Neuronal stem cell (in vitro differentiated cells): ENCODE results near the gene PIGV.
A peak's percentile ranks its signal among the peaks of the same experiment; 100 is the strongest.

Experiments used
- DNase-seq: peaks from one replicate; pipeline ENCODE4 v3.0.0-alpha.2; 2013; ENCODE audit warnings: low spot score
- H2AFZ ChIP-seq: one replicate; pipeline ENCODE4 v1.6.1; 2013; ENCODE audit warnings: mild to moderate bottlenecking, low read length, inconsistent platforms
- H2AK5ac ChIP-seq: 2 replicates; pipeline ENCODE4 v1.6.1; 2013; ENCODE audit warnings: low read depth, mild to moderate bottlenecking, inconsistent platforms, low read length, moderate library complexity, mixed read lengths
- H2BK120ac ChIP-seq: 2 replicates; pipeline ENCODE4 v1.6.1; 2013; ENCODE audit warnings: low read depth, mild to moderate bottlenecking, inconsistent platforms, low read length, moderate library complexity, mixed read lengths
- H2BK12ac ChIP-seq: one replicate; pipeline ENCODE4 v1.6.1; 2013; ENCODE audit warnings: low read length, inconsistent platforms
- H2BK15ac ChIP-seq: 2 replicates; pipeline ENCODE4 v1.6.1; 2013; ENCODE audit warnings: mild to moderate bottlenecking, low read length, inconsistent platforms, mixed read lengths
- H2BK5ac ChIP-seq: one replicate; pipeline ENCODE4 v1.6.1; 2013; ENCODE audit warnings: inconsistent platforms, mild to moderate bottlenecking, low read length, moderate library complexity
- H3K14ac ChIP-seq: one replicate; pipeline ENCODE4 v1.6.1; 2013; ENCODE audit warnings: low read length, inconsistent platforms
- H3K18ac ChIP-seq: 2 replicates; pipeline ENCODE4 v1.6.1; 2013; ENCODE audit warnings: low read length, inconsistent platforms
- H3K23ac ChIP-seq: 2 replicates; pipeline ENCODE4 v1.6.1; 2013; ENCODE audit warnings: low read depth, mild to moderate bottlenecking, mixed read lengths, low read length, inconsistent platforms; ENCODE audit not compliant: poor library complexity
- H3K27ac ChIP-seq: replicated peaks from 3 replicates; pipeline ENCODE4 v1.5.1; 2013; ENCODE audit warnings: low read length, inconsistent platforms
- H3K27me3 ChIP-seq, 3 experiments: 2 replicates each; pipeline ENCODE4 v1.6.1; 2013; ENCODE audit warnings: low read length in 3 of 3, mild to moderate bottlenecking in 2 of 3, inconsistent platforms in 1 of 3, low read depth in 1 of 3, mixed read lengths in 1 of 3, moderate library complexity in 1 of 3; ENCODE audit not compliant: control insufficient read depth in 3 of 3, insufficient read depth in 3 of 3
- H3K36me3 ChIP-seq, 2 donors: replicated peaks in 1 of 2; 2 replicates each; pipeline ENCODE4 v1.6.1; 2013; ENCODE audit warnings: low read length in 2 of 2; ENCODE audit not compliant: control insufficient read depth in 2 of 2, insufficient read depth in 2 of 2
- H3K4ac ChIP-seq: 2 replicates; pipeline ENCODE4 v1.6.1; 2013; ENCODE audit warnings: inconsistent platforms, mild to moderate bottlenecking, low read length, moderate library complexity
- H3K4me1 ChIP-seq, 2 donors: 1 replicate in 1 of 2; 2 replicates in 1 of 2; pipeline ENCODE4 v1.6.1; 2013; ENCODE audit warnings: low read length in 2 of 2, low read depth in 1 of 2; ENCODE audit not compliant: control insufficient read depth in 2 of 2, insufficient read depth in 1 of 2
- H3K4me2 ChIP-seq: one replicate; pipeline ENCODE4 v1.6.1; 2013; ENCODE audit warnings: mild to moderate bottlenecking, low read length, inconsistent platforms; ENCODE audit not compliant: insufficient read depth, poor library complexity, severe bottlenecking
- H3K4me3 ChIP-seq, 2 donors: 2 replicates each; pipeline ENCODE4 v1.5.1; 2013; ENCODE audit warnings: low read length in 2 of 2, mild to moderate bottlenecking in 2 of 2, inconsistent platforms in 1 of 2, moderate library complexity in 1 of 2
- H3K79me1 ChIP-seq: one replicate; pipeline ENCODE4 v1.6.1; 2013; ENCODE audit warnings: low read depth, mild to moderate bottlenecking, inconsistent platforms, low read length, moderate library complexity
- H3K9ac ChIP-seq: one replicate; pipeline ENCODE4 v1.6.1; 2013; ENCODE audit warnings: mild to moderate bottlenecking, low read depth, low read length, inconsistent platforms; ENCODE audit not compliant: poor library complexity
- H3K9me3 ChIP-seq, 2 donors: replicated peaks in 1 of 2; 2 replicates each; pipeline versions ENCODE3 to v1.6.1; 2013; ENCODE audit warnings: low read length in 2 of 2, mild to moderate bottlenecking in 2 of 2, inconsistent platforms in 1 of 2, low read depth in 1 of 2, mixed read lengths in 1 of 2, moderate library complexity in 1 of 2; ENCODE audit not compliant: control insufficient read depth in 2 of 2, insufficient read depth in 1 of 2
- H4K8ac ChIP-seq: one replicate; pipeline ENCODE4 v1.6.1; 2013; ENCODE audit warnings: low read depth, mild to moderate bottlenecking, inconsistent platforms, low read length, moderate library complexity
- H4K91ac ChIP-seq: one replicate; pipeline ENCODE4 v1.6.1; 2013; ENCODE audit warnings: low read length, low read depth, mild to moderate bottlenecking, inconsistent platforms; ENCODE audit not compliant: poor library complexity
- WGBS, 2 donors: extraction: QIAGEN DNeasy Blood & Tissue Kit; methylation state at CpG; one replicate each; pipeline ENCODE4 v1.1.7; 2013; ENCODE audit warnings: missing lambda C conversion rate in 2 of 2, mixed read lengths in 1 of 2; ENCODE audit not compliant: insufficient read length in 2 of 2, insufficient replicate concordance in 1 of 2; ENCODE audit errors: extremely low coverage in 2 of 2; 5-methylcytosine and 5-hydroxymethylcytosine counted together

PIGV gene

GRCh38 chr1:26754086-26754874 lies 33.5 kb upstream of the PIGV start:
- no peaks in the 10 kb centered on the region for H3K9me3 ChIP-seq
- no peak overlapping the region for H2BK15ac ChIP-seq
- H2BK12ac ChIP-seq = no peak overlapping the region
- no peak overlapping the region for H2AFZ ChIP-seq
- no peak overlapping the region for H3K4ac ChIP-seq
- no peak overlapping the region for H2BK120ac ChIP-seq
- H3K27ac ChIP-seq = no peak overlapping the region
- H3K79me1 ChIP-seq = peaks cover 9% of the 10 kb centered on the region
- H4K91ac ChIP-seq = no peak overlapping the region
- H3K18ac ChIP-seq = no peak overlapping the region
- no CpG with 5 or more reads among the region's 5 CpGs for WGBS, 2 donors
- DNase-seq = no peak
- H3K4me2 ChIP-seq = no peak overlapping the region
- no peak overlapping the region for H3K23ac ChIP-seq
- H3K36me3 ChIP-seq = peaks cover 40 to 98% of the 10 kb centered on the region in 2 donors
- peak overlapping the region in 1 of 2 donors; percentile 3 for H3K4me3 ChIP-seq
- H3K14ac ChIP-seq = no peak overlapping the region
- no peak overlapping the region for H4K8ac ChIP-seq
- no peak overlapping the region for H2BK5ac ChIP-seq
- H3K4me1 ChIP-seq = no peaks in the 10 kb centered on the region
- H3K9ac ChIP-seq = no peak overlapping the region
- no peaks in the 10 kb centered on the region for H3K27me3 ChIP-seq
- H2AK5ac ChIP-seq = no peak overlapping the region

GRCh38 chr1:26758358-26758757 lies 29.4 kb upstream of the PIGV start:
- Histone ChIP-seq H4K91ac (no peak overlapping the region), H3K4me1 (no peaks in the 10 kb centered on the region), H2BK120ac (no peak overlapping the region), H3K23ac (no peak overlapping the region), H3K14ac (no peak overlapping the region), H3K79me1 (peaks cover 11% of the 10 kb centered on the region), H2BK12ac (no peak overlapping the region), H3K4ac (no peak overlapping the region), H2BK5ac (no peak overlapping the region), H2BK15ac (no peak overlapping the region), H3K36me3 (peaks cover 48 to 98% of the 10 kb centered on the region in 2 donors), H3K9me3 (no peaks in the 10 kb centered on the region), H3K18ac (no peak overlapping the region), H3K9ac (no peak overlapping the region), H2AFZ (no peak overlapping the region), H3K4me3 (no peak overlapping the region), H2AK5ac (no peak overlapping the region), H4K8ac (no peak overlapping the region), H3K27me3 (no peaks in the 10 kb centered on the region), H3K4me2 (no peak overlapping the region), H3K27ac (no peak overlapping the region)
- no CpG with 5 or more reads among the region's 3 CpGs for WGBS, 2 donors
- DNase-seq = no peak

GRCh38 chr1:26759531-26759930 lies 28.2 kb upstream of the PIGV start:
- Histone ChIP-seq H4K91ac (no peak overlapping the region), H3K36me3 (peaks cover 43 to 98% of the 10 kb centered on the region in 2 donors), H4K8ac (no peak overlapping the region), H3K4me2 (no peak overlapping the region), H3K27me3 (no peaks in the 10 kb centered on the region), H3K23ac (no peak overlapping the region), H2BK120ac (no peak overlapping the region), H3K4me1 (no peaks in the 10 kb centered on the region), H2BK12ac (no peak overlapping the region), H3K4ac (no peak overlapping the region), H2BK15ac (no peak overlapping the region), H2AK5ac (no peak overlapping the region), H3K18ac (no peak overlapping the region), H3K79me1 (peaks cover 9% of the 10 kb centered on the region), H2AFZ (no peak overlapping the region), H3K9ac (no peak overlapping the region), H3K9me3 (no peaks in the 10 kb centered on the region), H3K27ac (no peak overlapping the region), H3K14ac (no peak overlapping the region), H2BK5ac (no peak overlapping the region), H3K4me3 (no peak overlapping the region)
- DNase-seq = no peak

GRCh38 chr1:26761217-26761616 lies 26.5 kb upstream of the PIGV start:
- no peaks in the 10 kb centered on the region for H3K9me3 ChIP-seq
- no peak overlapping the region for H2BK5ac ChIP-seq
- no peak overlapping the region for H3K4me3 ChIP-seq
- H3K27me3 ChIP-seq = no peaks in the 10 kb centered on the region
- no peak overlapping the region for H3K9ac ChIP-seq
- H2BK15ac ChIP-seq = no peak overlapping the region
- H3K4me1 ChIP-seq = no peaks in the 10 kb centered on the region
- no peak overlapping the region for H2BK12ac ChIP-seq
- H3K18ac ChIP-seq = no peak overlapping the region
- H3K14ac ChIP-seq = no peak overlapping the region
- peaks cover 47 to 99% of the 10 kb centered on the region in 2 donors for H3K36me3 ChIP-seq
- H4K91ac ChIP-seq = no peak overlapping the region
- no peak overlapping the region for H2AFZ ChIP-seq
- no peak overlapping the region for H3K4me2 ChIP-seq
- no peak overlapping the region for H3K27ac ChIP-seq
- no peak overlapping the region for H3K23ac ChIP-seq
- DNase-seq = no peak
- no peak overlapping the region for H2BK120ac ChIP-seq
- H3K4ac ChIP-seq = no peak overlapping the region
- no peak overlapping the region for H4K8ac ChIP-seq
- no peak overlapping the region for H2AK5ac ChIP-seq
- no CpG with 5 or more reads among the region's 3 CpGs for WGBS, 2 donors
- H3K79me1 ChIP-seq = peaks cover 10% of the 10 kb centered on the region
